Breast epithelium (tissue), 3 donors: ENCODE measurements around the gene WDR19.

Source experiments
- POLR2AphosphoS5 ChIP-seq, 3 donors: sonication (generic); formaldehyde crosslinking; IDR thresholded peaks; one replicate each; pipeline ENCODE4 v1.6.1; 2017; ENCODE audit warnings: antibody characterized with exemption in 3 of 3
- TF ChIP-seq, protein P1 (sequence below), 3 donors: fragments of 450-650 bp; IDR thresholded peaks; one replicate each; pipeline ENCODE4 v1.5.1; 2016 to 2017; ENCODE audit warnings: antibody characterized with exemption in 3 of 3, mild to moderate bottlenecking in 3 of 3, moderate library complexity in 3 of 3

GRCh38 chr4:39181520-39181904 lies 817 bp upstream of the WDR19 start:
- TF ChIP-seq POLR2AphosphoS5 (IDR thresholded peaks at IDR 0.05), result no peak
- TF ChIP-seq, protein P1, sequence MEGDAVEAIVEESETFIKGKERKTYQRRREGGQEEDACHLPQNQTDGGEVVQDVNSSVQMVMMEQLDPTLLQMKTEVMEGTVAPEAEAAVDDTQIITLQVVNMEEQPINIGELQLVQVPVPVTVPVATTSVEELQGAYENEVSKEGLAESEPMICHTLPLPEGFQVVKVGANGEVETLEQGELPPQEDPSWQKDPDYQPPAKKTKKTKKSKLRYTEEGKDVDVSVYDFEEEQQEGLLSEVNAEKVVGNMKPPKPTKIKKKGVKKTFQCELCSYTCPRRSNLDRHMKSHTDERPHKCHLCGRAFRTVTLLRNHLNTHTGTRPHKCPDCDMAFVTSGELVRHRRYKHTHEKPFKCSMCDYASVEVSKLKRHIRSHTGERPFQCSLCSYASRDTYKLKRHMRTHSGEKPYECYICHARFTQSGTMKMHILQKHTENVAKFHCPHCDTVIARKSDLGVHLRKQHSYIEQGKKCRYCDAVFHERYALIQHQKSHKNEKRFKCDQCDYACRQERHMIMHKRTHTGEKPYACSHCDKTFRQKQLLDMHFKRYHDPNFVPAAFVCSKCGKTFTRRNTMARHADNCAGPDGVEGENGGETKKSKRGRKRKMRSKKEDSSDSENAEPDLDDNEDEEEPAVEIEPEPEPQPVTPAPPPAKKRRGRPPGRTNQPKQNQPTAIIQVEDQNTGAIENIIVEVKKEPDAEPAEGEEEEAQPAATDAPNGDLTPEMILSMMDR (IDR thresholded peaks at IDR 0.05), result no peak
